Sigmoid colon (tissue), 7 donors: ENCODE results near the gene RABGGTA. TPM values are rescaled to one million over a fixed set of nuclear protein-coding genes. Genes with fewer than 3 reads are reported as not detected.

Experiments used
- DNase-seq: peaks from one replicate; pipeline ENCODE4 v3.0.0-alpha.2; 2019
- H3K27ac ChIP-seq, 4 donors: fragments of 200-600 bp; sonication (generic); one replicate each; pipeline ENCODE4 v1.5.1; 2016 to 2019; ENCODE audit warnings: mild to moderate bottlenecking in 1 of 4
- H3K27me3 ChIP-seq, 3 donors: fragments of 200-600 bp; sonication (generic); one replicate each; pipeline ENCODE4 v1.5.1; 2019; ENCODE audit warnings: mild to moderate bottlenecking in 1 of 3
- H3K36me3 ChIP-seq, 4 donors: fragments of 200-600 bp; sonication (generic); one replicate each; pipeline ENCODE4 v1.5.1; 2016 to 2019
- H3K4me1 ChIP-seq, 4 donors: fragments of 200-600 bp; sonication (generic); one replicate each; pipeline ENCODE4 v1.5.1; 2017 to 2019
- H3K4me3 ChIP-seq, 4 donors: fragments of 200-600 bp; sonication (generic); one replicate each; pipeline ENCODE4 v1.5.1; 2017 to 2019; ENCODE audit warnings: mild to moderate bottlenecking in 2 of 4, moderate library complexity in 1 of 4
- H3K9me3 ChIP-seq, 4 donors: fragments of 200-600 bp in 3 of 4; sonication (generic) in 3 of 4; one replicate each; pipeline versions ENCODE4 v1.5.1 to v1.6.1; 2013 to 2019
- CTCF ChIP-seq, 4 experiments: fragments of 450-650 bp in 3 of 4; fragments of 200-600 bp in 1 of 4; IDR thresholded peaks; one replicate each; pipeline ENCODE4 v1.5.1; 2016 to 2019; ENCODE audit warnings: antibody characterized with exemption in 4 of 4, mild to moderate bottlenecking in 3 of 4, moderate library complexity in 2 of 4
- EP300 ChIP-seq, 4 donors: sonication (generic); formaldehyde crosslinking; IDR thresholded peaks; one replicate each; pipeline ENCODE4 v1.6.1; 2017; ENCODE audit warnings: antibody characterized with exemption in 4 of 4
- POLR2A ChIP-seq, 2 donors: fragments of 450-650 bp; IDR thresholded peaks; one replicate each; pipeline ENCODE4 v1.6.1; 2016; ENCODE audit warnings: antibody characterized with exemption in 2 of 2, mild to moderate bottlenecking in 2 of 2, moderate library complexity in 2 of 2
- POLR2AphosphoS5 ChIP-seq, 4 donors: sonication (generic); formaldehyde crosslinking; IDR thresholded peaks; one replicate each; pipeline ENCODE4 v1.6.1; 2017; ENCODE audit warnings: antibody characterized with exemption in 4 of 4
- WGBS, 2 donors: extraction: QIAGEN DNeasy Blood & Tissue Kit; methylation state at CpG; one replicate each; pipeline ENCODE4 v1.1.7; 2013; 5-methylcytosine and 5-hydroxymethylcytosine counted together
- intact Hi-C: fragments of 100-400 bp; cut with DNase I; formaldehyde crosslinking; loops from one replicate; pipeline ENCODE4 v1.15.1; 2023
- polyA plus RNA-seq, 3 donors: library from polyadenylated mRNA; stranded (reverse); fragments of 200-250 nt; gene quantifications; one replicate each; pipeline ENCODE4 v1.2.3, GENCODE V29; 2013
- total RNA-seq, 4 donors: library from RNA; depleted of rRNA; stranded (reverse); fragments of >200 nt; gene quantifications; one replicate each; pipeline ENCODE4 v1.1.0, GENCODE V29; 2016
- donor health status: healthy with polysubstance abuse.
- donor health status: Bipolar disorder and iron deficiency.
- donor health status: healthy.

RABGGTA gene
- total and polyA plus RNA-seq, 7 donors: 14.0 to 32.4 (median 25.2) TPM

- no peak for TF ChIP-seq POLR2A (IDR thresholded peaks at IDR 0.05)
- TF ChIP-seq POLR2AphosphoS5 (IDR thresholded peaks at IDR 0.05): no peak
- no peak for TF ChIP-seq CTCF (IDR thresholded peaks at IDR 0.05)
- TF ChIP-seq EP300 (IDR thresholded peaks at IDR 0.05): no peak
- Histone ChIP-seq H3K27me3 (no peaks in the 10 kb centered on the region), H3K4me3 (no peak overlapping the region), H3K36me3 (peaks cover 16 to 59% (median 26%) of the 10 kb centered on the region in 4 donors), H3K27ac (no peak overlapping the region), H3K4me1 (peaks cover 0 to 3% (median 0%) of the 10 kb centered on the region in 4 donors), H3K9me3 (no peaks in the 10 kb centered on the region)
- WGBS, 2 donors: 95 to 96% methylated on average over 3 of the region's 3 CpGs
- no peak for DNase-seq
- intact Hi-C loops: no loop called here
Measured at GRCh38 chr14:24291446-24292117, 20.2 kb upstream of the RABGGTA start.

- peaks cover 16 to 50% (median 19%) of the 10 kb centered on the region in 4 donors for H3K36me3 ChIP-seq
Measured at GRCh38 chr14:24290746-24291145, 19.3 kb upstream of the RABGGTA start.

GRCh38 chr14:24289649-24290280 lies 18.4 kb upstream of the RABGGTA start:
- peaks cover 13 to 40% (median 16%) of the 10 kb centered on the region in 4 donors for H3K36me3 ChIP-seq
- TF ChIP-seq EP300 (IDR thresholded peaks at IDR 0.05) (no peak), POLR2AphosphoS5 (IDR thresholded peaks at IDR 0.05) (no peak), CTCF (IDR thresholded peaks at IDR 0.05) (no peak), POLR2A (IDR thresholded peaks at IDR 0.05) (no peak)
- no peak for DNase-seq
- no peaks in the 10 kb centered on the region for H3K4me1 ChIP-seq
- H3K27ac ChIP-seq: no peak overlapping the region
- no peak overlapping the region for H3K4me3 ChIP-seq
- H3K9me3 ChIP-seq: no peaks in the 10 kb centered on the region
- no peaks in the 10 kb centered on the region for H3K27me3 ChIP-seq
- WGBS, 2 donors: 68 to 72% methylated on average over 6 of the region's 6 CpGs
- intact Hi-C loops: no loop called here

More at GRCh38 chr14:24290746-24291145, 19.3 kb upstream of the RABGGTA start:
- TF ChIP-seq EP300 (IDR thresholded peaks at IDR 0.05) (no peak), POLR2AphosphoS5 (IDR thresholded peaks at IDR 0.05) (no peak), POLR2A (IDR thresholded peaks at IDR 0.05) (no peak), CTCF (IDR thresholded peaks at IDR 0.05) (no peak)
- H3K4me1 ChIP-seq: no peaks in the 10 kb centered on the region
- no peak overlapping the region for H3K27ac ChIP-seq
- 93% methylated on average over 9 of the region's 9 CpGs for WGBS, 2 donors
- no peaks in the 10 kb centered on the region for H3K9me3 ChIP-seq
- no peak for DNase-seq
- intact Hi-C loops: no loop called here
- no peak overlapping the region for H3K4me3 ChIP-seq
- H3K27me3 ChIP-seq: no peaks in the 10 kb centered on the region

GRCh38 chr14:24286996-24287395 lies 15.6 kb upstream of the RABGGTA start:
- Histone ChIP-seq H3K36me3 (peaks cover 11 to 29% (median 14%) of the 10 kb centered on the region in 4 donors), H3K4me1 (no peaks in the 10 kb centered on the region), H3K27ac (no peak overlapping the region), H3K27me3 (no peaks in the 10 kb centered on the region), H3K4me3 (no peak overlapping the region), H3K9me3 (no peaks in the 10 kb centered on the region)
- intact Hi-C loops: no loop called here
- no peak for DNase-seq
- 96 to 97% methylated on average over 5 of the region's 5 CpGs for WGBS, 2 donors
- no peak for TF ChIP-seq POLR2AphosphoS5 (IDR thresholded peaks at IDR 0.05)

GRCh38 chr14:24285351-24285750 lies 14.0 kb upstream of the RABGGTA start:
- TF ChIP-seq EP300 (IDR thresholded peaks at IDR 0.05) (no peak), CTCF (IDR thresholded peaks at IDR 0.05) (no peak), POLR2AphosphoS5 (IDR thresholded peaks at IDR 0.05) (no peak), POLR2A (IDR thresholded peaks at IDR 0.05) (no peak)
- Histone ChIP-seq H3K27me3 (no peaks in the 10 kb centered on the region), H3K4me3 (no peak overlapping the region), H3K4me1 (no peaks in the 10 kb centered on the region), H3K27ac (no peak overlapping the region), H3K9me3 (no peaks in the 10 kb centered on the region), H3K36me3 (peaks cover 0 to 12% (median 7%) of the 10 kb centered on the region in 4 donors)
- 80 to 88% methylated on average over 4 of the region's 4 CpGs for WGBS, 2 donors
- no peak for DNase-seq
- intact Hi-C loops: no loop called here
